Anterior cingulate cortex (tissue), 58 donors: ENCODE measurements around the gene UBE2E1.
"Not testable (repeated sequence)": the region's sequence is repeated elsewhere in the genome, so short reads cannot be mapped to it uniquely, and the experiment has no call there.

Experiments used
- DNase-seq, 58 donors: peaks; one replicate each; lab custom pipeline; 2025; lab: John Stamatoyannopoulos, UW

Gene UBE2E1

DNA sequence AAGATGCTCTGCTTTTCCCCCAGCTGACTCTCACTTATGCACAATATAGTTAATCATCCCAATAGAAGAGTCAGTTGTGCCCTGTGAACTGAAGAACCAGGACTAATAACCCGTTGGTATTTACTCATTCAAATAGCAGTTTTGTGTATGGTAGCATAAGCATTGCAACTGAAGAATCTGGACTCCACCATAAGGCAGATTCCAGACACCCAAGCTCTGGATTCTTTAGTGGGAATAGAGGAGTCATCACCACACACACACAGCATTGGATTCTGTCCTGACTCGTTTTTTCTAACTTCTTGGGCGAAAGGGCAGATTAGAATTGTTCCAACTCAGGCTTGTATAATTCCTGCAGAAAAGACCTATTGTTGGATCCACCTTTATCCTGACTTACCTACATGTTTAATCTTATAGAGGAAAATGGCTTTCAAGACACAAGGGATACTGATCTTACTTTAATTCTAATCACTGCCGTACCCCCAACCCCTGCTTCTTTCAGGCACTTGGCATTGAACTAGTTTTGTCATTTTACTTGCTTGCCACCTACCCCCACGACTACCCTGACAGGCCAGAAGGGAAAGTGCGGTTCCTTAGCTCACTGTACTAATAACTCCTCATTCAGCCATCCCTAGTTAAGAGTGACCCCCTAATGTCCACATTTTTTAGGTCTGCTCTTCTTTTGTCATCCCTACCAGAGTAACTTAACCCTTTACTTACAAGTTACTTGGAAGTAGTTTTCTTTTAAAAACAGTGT, 68.8 kb downstream of the UBE2E1 start:
- no peak for DNase-seq

DNA sequence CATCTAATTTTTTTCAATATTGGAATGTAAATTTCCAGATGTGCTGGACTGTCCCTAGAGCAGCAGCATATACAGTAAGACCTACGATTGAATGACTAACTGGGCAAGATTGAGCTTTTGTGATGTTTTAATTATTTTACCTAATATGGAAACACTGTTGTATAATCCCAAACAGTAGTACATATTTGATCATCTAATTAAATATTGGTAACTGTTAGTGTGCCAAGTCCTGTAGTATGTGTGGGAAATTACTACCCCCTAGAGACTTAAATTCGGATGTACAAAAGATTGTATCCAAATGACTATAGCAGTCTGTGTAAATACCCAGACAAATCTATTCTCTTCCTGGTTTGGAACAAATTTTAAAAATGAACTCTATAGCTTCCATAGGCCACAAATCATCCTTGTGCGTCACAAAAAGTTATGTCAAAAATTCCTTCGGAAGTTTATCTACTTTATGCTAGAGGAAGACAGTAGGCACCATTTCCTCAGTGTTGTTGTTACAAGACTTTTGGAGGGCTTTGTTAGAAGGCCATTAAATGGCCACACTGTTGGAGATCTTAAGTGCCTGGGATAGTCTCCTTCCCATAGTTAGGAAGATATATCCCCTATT, 69.5 kb downstream of the UBE2E1 start:
- DNase-seq = no peak

DNA sequence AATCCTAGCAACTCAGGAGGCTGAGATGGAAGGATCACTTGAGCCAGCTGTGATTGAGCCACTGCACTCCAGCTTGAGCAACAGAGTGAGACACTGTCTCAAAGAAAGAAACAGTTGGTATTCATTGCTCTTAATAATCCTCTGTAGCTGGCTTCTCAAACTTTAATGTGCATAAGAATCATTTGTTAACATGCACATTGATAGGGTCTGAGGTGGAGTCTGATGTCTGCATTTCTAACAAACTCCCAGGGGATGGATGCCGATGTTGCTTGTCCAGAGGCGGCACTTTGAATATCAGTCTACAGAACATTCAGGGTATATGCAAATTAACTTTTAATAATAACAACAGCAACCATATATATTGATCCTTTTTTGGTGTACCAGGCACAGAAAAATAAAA, 71.2 kb downstream of the UBE2E1 start:
- DNase-seq = no peak

DNA sequence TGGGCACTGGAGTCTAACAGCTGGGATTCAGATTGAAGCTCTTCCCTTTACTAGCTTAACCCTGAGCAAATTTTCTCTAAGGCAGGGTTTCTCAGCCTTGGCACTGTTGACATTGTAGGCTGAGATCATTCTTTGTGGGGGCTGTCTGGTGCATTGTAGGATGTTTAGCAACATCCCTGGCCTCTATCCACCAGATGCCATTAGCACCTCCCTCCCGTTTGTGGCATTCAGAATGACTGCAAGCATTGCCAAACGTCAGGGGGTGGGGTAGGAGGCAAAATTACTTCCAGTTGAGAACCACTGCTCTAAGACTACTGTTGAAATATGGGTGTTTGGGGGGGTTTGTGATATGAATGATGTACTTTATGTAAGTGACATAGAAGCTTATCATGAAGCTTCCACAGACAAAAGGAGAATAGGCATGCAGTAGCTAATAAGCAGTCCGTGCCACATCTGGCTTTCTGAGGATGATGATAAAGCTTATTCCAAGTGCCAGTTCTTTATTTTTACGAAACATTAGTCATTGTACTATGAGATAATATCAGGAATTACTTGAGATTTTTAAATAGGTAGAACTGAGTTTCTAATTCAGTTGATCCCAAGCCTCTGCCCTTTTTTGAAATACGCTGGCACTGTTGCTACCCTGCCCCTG, 71.7 kb downstream of the UBE2E1 start:
- DNase-seq = peak in 3 of 58 donors; percentile 9 to 44 (median 44)

DNA sequence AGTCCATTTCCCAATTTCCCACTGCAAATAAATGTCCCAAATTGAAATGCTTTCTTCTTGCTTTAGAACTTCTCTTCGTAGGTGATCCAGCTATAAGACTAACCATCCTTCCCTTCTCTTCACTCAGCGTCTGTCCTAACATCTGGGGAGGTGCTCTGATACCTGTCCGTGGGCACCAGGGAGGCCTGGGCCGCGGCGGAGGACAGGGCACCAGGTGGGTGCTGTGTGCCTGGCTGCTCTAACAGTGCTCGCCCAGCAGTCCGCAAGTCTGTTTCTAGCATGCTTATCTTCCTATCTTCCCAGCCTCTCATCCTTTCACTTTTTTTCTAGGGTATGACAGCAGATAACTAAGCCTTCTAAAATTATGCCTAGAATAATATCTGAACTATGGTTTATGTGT, 73.7 kb downstream of the UBE2E1 start:
- no peak for DNase-seq

DNA sequence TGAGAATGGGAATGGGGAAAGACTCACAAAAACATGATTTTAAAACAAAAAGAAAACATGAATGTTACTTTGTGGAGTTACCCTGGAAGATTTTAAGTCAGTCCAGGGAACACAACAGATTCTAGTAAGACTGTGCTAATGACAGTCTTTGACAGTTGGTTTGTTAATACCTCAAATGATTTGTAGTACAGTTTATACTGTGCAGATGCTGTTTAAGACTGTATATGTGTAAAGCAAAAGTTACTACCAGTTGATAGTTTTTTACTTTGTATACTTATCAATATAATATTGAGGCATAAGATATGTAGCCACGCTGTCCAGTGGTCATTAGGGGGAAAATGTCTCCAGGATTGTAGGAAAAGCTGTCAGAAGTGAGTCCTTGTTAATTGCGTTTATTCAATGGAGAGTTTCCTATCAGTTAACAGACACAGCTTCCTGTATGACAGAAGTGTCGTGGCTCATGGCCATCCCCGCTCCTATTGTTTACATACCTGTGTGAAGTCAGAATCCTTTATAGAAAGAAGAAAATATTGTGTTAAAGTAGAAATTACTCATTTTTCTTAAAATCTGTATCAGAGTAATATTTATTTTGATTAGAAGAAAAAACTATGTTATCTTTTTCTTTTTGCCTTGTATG, 75.1 kb downstream of the UBE2E1 start:
- no peak for DNase-seq

DNA sequence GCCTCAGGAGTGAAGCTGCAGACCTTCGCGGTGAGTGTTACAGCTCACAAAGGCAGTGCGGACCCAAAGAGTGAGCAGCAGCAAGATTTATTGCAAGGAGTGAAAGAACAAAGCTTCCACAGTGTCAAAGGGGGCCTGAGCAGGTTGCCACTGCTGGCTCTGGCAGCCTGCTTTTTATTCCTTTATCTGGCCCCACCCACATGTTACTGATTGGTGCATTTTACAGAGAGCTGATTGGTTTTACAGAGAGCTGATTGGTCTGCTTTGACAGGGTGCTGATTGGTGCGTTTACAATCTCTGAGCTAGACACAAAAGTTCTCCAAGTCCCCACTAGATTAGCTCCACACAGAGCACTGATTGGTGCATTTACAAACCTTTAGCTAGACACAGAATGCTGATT, 76.2 kb downstream of the UBE2E1 start:
- DNase-seq = not testable (repeated sequence)

DNA sequence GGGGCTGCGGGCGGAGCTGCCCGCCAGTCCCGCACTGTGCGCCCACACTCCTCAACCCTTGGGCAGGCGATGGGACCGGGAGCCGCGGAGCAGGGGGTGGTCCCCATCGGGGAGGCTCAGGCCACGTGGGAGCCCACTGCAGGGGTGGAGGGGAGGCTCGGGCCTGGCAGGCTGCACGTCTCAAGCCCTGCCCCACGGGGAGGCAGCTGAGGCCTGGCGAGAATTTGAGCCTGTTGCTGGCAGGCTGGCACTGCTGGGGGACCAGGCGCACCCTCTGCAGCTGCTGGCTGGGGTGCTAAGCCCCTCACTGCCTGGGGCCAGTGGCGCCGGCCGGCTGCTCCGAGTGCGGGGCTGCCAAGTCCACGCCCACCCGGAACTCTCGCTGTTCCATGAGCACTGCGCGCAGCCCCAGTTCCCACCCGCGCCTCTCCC, 76.7 kb downstream of the UBE2E1 start:
- no peak for DNase-seq

DNA sequence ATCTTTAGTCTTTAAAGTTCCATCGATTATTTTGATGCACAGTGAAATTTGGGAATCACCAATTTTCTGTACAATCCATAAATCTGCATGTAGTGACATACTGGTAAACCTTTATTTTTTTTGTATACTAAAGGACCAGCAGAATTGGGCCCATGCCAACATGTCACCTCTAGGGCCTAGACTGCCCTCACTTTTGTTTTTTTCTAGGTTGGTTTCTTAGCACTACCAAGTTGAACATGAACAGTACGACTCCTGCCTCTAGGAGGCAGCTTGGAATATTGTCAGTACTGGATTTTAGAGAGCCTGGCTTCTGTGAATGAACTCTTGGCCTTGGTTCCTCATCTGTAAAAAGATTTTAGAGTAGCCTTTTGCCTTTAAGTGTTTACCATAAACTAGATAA, 78.7 kb downstream of the UBE2E1 start:
- no peak for DNase-seq

DNA sequence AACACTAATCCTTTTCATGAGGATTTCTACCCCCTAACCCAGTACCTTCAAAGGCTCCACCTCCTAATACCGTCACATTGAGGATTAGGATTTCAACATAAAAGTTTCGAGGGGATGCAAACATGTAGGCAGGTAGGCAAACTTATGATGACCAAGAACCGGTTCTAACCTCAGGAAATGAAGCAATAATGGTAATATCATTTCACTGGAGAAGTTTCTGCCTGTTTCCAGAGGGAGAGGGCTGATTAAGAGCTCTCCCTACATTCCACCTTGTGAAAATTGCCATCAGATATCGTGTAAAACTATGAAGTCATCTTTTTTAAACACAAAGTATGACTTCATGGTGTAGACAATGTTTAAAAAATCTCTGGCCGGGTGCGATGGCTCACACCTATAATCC, 79.5 kb downstream of the UBE2E1 start:
- no peak for DNase-seq

DNA sequence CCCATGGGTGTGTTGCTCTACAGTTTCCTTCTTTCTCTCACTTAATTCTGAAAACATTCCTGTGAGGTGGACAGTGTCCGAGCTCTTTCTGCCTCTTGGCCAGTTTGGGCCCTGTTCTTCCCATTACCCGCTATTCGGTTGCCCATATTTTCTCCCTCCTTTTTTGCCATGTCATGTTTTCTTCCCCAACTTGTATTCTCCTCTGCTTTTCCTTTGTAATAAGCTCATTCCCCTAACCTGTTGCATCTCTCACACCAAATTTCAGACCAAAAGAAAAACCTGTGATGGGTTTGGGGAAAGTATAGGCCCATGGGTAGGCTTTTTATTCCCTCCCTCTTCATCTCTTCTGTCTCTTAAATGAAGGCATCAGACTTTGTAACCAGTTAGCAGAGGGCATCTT, 80.6 kb downstream of the UBE2E1 start:
- DNase-seq = no peak

DNA sequence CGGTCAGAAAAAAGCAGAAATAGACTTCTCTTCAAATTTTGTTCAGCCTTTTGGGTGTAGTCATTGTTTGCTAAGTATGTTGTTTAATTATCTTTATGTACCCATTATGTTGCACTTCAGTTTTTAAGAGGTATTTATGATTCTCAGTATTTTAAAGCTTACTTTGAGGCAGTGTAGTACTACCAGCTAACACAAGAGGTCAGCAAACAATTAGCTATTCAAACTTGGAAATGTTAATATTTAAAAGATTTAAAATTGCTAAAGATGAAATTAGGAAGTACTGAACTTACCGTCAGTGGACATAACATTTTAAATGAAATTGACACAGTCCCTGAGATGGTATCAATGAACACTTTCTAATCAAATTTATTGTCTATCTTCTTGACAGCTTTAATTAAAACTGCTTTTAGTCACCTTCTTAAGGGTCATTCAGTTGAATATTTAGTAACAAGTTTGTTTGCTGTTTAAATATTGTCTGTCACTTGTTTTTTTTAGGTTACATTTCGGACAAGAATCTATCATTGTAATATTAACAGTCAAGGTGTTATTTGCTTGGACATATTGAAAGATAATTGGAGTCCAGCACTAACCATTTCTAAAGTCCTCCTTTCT, 83.0 kb downstream of the UBE2E1 start:
- DNase-seq = peak in 1 of 58 donors; percentile 38

DNA sequence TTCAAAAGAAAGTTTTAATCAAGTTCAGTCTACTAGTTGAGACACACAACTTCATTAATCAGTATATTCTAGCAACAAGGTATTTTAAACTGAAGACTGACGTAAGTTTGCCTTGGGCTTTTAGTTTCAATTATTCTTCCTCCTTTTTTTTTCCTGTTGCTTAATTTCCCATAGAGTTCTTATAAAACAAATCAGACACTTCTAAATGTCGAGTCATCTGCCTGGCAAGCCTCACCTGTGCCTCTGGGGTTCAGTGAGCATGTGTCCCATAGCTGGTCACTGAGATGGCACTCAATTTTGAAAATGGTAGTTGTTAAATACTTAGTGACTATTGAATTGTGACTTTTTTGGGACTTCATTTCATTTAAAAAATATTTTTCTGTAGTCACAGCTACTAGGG, 83.6 kb downstream of the UBE2E1 start:
- no peak for DNase-seq

DNA sequence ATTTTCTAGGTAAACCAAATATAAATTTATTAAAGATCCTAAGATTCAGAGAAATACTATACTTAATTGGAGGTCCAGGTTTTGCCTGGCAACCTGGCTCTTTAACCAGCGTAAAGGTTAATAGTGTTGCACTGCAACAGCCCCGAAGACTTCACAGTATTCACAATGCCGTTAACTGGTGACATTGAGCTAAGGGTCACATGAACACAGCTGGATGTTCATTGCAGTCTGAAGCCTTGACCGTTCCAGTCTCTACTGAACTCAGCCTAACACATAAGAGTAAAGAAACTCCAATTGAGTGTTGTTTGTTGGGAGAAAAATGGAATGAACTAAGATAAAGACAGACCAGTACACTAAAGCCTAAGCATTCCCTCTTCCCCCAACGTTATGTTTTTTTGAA, 84.2 kb downstream of the UBE2E1 start:
- DNase-seq = no peak

DNA sequence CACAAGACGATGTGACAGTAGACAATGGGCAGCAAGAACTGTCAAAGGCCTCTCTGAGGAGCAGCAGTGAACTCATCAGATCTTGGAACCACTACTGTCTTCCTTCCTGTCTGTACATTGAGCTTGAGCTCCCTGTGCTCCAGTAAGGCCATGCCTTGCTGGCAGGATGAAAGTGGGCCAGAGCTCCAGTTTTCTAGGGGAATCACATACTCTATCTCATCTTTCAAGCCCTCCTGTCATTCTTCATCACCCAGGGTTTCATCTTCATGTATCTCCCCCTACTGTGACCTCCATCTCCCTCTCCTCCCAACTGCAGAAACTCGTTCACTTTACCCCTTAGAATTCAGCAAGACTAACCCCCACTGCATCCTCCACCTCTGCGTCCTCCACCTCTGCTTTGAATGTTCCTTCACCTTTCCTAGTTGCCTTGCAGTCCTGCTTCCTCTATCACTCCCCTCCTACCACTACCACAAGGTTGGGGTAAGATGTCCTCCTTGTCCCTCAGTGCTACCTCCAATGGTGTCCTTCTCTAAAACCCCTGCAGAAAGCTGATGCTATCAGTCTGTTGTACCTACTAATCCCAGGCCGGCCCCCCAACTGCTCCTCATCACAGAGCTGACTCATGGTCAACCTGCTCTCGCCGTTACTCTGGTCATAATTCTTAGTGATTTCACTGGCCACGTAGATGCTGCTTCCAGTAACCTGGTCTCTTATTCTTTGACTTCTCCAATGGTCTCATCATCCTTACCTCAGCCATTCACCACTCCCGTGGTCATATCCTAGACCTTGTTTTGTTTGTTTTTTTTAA, 88.7 kb downstream of the UBE2E1 start:
- no peak for DNase-seq

DNA sequence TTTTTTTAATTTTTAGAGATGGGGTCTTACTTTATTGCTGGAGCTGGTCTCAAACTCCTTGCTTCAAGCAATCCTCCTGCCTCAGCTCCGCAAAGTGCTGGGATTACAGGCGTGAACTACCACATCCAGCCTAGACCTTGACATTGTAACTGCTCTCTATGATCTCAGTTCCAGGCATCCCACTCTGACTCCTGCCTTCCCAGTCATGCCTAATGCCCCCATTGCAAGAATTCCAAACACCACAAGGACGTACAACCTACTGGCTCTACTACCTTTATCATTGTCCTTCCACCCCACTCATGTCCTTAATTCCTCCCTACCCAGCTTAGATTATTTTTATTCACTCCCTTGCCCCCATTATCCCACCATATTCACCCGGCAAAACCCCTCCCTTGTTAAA, 89.4 kb downstream of the UBE2E1 start:
- DNase-seq = no peak

DNA sequence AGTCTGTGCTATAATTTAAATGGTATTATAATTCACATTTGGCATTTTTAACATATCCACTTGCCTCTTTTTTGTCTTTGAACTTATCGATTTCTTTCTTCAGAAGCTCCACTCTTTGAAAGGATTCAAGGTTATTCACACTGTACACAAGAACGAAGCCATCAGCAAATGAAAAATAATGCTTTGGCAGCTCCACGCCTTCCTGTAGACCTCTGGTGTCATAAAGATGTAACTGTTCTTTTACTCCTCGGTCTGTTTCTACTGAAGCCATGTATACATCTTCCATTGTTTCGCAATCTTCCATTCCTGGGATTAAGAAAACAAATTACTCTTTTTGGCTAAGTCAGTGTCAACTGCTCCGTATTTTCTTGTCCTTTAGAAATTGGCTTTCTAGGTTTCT, 95.0 kb downstream of the UBE2E1 start:
- DNase-seq = no peak

DNA sequence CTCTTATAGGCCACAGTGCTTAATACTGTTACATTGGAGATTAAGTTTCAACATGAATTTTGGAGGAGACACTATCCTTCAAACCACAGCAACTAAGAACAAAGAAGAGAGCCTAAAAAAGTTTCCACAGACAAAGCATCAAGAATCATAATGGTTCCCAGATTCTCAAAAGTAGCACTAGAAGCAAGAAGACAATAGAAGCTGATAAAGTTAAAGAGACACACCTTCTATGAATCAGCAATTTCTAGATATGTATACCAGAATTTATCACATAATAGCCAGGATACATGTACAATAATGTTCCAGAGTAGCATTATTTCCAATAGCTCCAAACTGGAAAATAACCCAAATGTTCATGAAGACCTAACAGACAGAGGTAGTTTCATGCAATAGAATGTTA, 98.8 kb downstream of the UBE2E1 start:
- DNase-seq = no peak

DNA sequence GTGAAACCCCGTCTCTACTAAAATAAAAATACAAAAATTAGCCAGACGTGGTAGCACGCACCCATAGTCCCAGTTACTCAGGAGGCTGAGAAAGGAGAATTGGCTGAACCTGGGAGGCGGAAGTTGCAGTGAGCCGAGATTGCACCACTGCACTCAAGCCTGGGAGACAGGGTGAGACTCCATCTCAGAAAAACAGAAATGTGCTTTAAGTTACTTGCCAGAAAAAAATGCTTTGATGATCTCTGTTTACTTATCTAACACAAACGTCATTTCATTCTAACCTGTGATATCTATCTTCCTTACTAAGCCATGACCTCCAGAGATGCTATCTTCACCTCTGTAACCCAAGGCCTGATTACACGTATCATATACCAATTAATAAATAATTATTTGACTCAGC, 103.6 kb downstream of the UBE2E1 start:
- no peak for DNase-seq

DNA sequence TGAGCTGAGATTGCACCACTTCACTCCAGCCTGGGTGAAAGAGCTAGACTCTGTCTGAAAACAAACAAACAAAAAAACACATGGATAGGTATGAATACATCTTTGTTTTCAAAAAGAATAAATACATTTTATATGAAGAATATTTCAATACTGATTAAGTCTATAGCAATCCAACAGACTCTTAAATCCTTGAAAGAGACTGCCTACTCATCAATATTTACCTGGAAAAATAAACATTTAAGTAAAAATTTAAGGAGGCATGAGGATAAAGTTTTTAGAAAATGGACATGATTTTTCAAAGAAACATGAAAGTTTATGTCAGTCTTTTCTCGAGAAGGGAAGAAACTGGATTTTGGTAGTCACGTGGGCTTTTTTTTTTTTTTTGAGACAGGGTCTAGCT, 105.6 kb downstream of the UBE2E1 start:
- DNase-seq = no peak
